B cell (primary cell): Measurements from ENCODE around the gene TOPAZ1.

Experiments
- CTCF ChIP-seq: fragments of 200-600 bp; IDR thresholded peaks from one replicate; pipeline ENCODE4 v1.8.0; 2022; ENCODE audit warnings: antibody characterized with exemption, mild to moderate bottlenecking
- EZH2 ChIP-seq: IDR thresholded peaks from 2 replicates; pipeline ENCODE4 v1.6.1; 2012; ENCODE audit warnings: borderline replicate concordance, low read depth, mild to moderate bottlenecking, moderate library complexity, low read length; ENCODE audit not compliant: insufficient read depth, poor library complexity, severe bottlenecking

- TF ChIP-seq CTCF (no peak), EZH2 (no peak)
Measured at GRCh38 chr3:44265815-44266214, 24.1 kb downstream of the TOPAZ1 start.
